ENCODE results near the gene GINS2.

DNA sequence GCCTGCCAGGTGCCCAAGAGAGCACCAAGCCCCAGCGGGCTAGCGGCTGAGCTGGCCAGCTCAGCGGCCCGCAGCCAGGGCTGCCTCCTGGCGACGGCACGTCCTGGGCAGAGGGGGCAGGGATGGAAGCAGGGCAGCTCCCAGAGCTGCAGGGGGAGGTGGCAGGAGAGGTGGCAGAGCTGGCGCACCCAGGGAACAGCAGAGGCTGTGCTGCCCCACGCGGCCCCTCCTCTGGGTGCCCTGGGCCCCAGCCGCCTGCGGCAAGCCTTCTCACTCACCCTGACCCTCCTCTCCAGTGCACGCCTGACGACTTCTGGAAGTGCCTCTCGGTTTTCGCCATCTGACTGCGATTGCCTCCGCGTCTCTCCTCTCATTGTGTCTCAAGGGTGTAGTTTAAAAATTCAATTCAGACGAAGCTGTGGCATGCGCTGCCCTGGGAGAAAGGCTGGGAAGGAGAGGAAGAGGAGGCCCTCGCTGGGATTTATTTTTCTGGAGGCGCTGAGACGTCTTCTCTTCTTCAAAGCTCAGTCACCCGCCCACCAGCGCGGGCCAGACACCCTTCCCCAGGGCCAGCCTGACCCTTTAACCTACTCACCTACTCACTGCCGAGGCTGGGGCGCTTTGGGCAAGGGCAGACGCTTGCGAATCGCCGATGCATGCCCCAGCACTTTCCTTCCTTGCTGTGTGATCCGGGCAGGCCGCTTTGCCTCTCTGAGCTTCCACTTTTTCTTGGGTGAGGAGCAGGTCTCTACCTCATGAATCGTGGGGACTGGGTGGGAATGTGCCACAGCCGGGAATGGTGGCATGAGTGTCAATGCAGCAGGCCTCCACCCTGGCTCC, 50.7 kb downstream of the GINS2 start:
- TF ChIP-seq EZH2phosphoT487 (IDR thresholded peaks at IDR 0.05; ENCODE audit: borderline replicate concordance, low read depth, low read length) = no peak
- TF ChIP-seq, protein P1, sequence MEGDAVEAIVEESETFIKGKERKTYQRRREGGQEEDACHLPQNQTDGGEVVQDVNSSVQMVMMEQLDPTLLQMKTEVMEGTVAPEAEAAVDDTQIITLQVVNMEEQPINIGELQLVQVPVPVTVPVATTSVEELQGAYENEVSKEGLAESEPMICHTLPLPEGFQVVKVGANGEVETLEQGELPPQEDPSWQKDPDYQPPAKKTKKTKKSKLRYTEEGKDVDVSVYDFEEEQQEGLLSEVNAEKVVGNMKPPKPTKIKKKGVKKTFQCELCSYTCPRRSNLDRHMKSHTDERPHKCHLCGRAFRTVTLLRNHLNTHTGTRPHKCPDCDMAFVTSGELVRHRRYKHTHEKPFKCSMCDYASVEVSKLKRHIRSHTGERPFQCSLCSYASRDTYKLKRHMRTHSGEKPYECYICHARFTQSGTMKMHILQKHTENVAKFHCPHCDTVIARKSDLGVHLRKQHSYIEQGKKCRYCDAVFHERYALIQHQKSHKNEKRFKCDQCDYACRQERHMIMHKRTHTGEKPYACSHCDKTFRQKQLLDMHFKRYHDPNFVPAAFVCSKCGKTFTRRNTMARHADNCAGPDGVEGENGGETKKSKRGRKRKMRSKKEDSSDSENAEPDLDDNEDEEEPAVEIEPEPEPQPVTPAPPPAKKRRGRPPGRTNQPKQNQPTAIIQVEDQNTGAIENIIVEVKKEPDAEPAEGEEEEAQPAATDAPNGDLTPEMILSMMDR (conservative IDR thresholded peaks at IDR 0.05; ENCODE audit: low read length) = no peak

Measured in OCI-LY7 (cell line).